AG09319 (cell line): ENCODE results near the gene SERINC3.

Experiments used
- DNase-seq: peaks from one replicate; pipeline ENCODE4 v3.0.0-alpha.2; 2010; ENCODE audit warnings: low read depth; ENCODE audit errors: extremely low read depth
- TF ChIP-seq, protein P1 (sequence below): IDR thresholded peaks from 2 replicates; pipeline ENCODE4 v1.5.1; 2011; ENCODE audit warnings: low read depth, mild to moderate bottlenecking, inconsistent platforms, low read length, moderate library complexity

SERINC3 gene

DNA sequence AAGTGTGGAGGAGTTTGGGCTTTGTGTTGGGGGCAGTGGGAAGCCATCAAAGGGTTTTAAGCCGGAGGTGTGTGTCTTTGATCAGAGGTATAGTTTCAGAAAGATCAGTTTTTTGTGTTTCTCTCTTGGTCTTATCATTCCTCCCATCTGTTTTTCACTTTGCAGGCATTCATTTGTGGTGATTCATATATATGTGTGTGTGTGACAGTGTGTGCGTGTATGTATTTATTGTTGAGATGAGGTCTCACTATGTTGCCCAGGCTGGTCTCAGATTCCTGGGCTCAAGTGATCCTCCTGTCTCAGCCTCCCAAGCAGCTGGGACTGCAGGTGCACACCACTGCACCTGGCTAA, 11.1 kb upstream of the SERINC3 start:
- TF ChIP-seq, protein P1, sequence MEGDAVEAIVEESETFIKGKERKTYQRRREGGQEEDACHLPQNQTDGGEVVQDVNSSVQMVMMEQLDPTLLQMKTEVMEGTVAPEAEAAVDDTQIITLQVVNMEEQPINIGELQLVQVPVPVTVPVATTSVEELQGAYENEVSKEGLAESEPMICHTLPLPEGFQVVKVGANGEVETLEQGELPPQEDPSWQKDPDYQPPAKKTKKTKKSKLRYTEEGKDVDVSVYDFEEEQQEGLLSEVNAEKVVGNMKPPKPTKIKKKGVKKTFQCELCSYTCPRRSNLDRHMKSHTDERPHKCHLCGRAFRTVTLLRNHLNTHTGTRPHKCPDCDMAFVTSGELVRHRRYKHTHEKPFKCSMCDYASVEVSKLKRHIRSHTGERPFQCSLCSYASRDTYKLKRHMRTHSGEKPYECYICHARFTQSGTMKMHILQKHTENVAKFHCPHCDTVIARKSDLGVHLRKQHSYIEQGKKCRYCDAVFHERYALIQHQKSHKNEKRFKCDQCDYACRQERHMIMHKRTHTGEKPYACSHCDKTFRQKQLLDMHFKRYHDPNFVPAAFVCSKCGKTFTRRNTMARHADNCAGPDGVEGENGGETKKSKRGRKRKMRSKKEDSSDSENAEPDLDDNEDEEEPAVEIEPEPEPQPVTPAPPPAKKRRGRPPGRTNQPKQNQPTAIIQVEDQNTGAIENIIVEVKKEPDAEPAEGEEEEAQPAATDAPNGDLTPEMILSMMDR: no peak
- no peak for DNase-seq

- TF ChIP-seq, protein P1: no peak
- no peak for DNase-seq
These were observed 10.6 kb upstream of the SERINC3 start for GRCh38 chr20:44532259-44532980.

- TF ChIP-seq, protein P1: no peak
- DNase-seq: no peak
These were observed 6.4 kb upstream of the SERINC3 start for GRCh38 chr20:44528309-44528708.

GRCh38 chr20:44527716-44528199, 5.9 kb upstream of the SERINC3 start:
- no peak for DNase-seq
- TF ChIP-seq, protein P1: no peak

DNA sequence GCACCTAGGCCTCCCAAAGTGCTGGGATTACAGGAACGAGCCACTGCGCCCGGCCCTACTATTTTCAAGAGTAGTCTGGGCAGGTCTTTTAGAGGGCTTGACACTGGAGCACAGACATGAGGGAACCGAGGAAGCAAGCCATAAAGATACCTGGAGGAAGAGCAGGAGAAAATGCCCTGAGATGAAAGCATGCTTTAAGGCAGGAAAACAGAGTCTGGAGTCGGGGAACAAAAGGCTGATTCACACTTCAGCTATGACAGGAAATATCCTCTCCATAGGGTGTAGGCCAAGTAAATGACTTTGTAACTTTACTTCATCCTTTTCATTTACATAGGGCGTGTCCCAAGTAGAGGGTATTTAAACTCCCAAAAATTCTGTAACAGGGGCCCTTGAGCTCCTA, 4.3 kb upstream of the SERINC3 start:
- TF ChIP-seq, protein P1: no peak
- DNase-seq: no peak

GRCh38 chr20:44523746-44524145, 1.9 kb upstream of the SERINC3 start:
- no peak for DNase-seq
- TF ChIP-seq, protein P1: no peak

DNA sequence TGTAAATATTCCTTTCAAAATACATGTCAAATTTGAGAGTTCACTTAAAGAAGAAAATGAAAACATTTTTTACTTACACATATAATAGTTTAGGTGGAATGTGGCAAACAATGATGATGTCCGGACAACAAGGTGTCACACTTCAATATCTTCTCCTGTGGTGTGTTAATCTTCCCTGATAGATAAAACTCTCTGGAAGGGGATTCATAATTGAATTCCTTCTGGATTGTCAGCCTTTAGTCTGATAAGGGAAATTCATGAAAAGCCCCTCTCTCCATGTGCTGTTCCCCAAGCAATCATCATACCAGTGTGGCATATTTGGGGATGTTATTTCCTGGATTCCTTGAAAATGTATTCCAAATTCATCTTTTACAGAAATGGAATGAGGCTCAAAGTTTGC, 971 bp upstream of the SERINC3 start:
- DNase-seq: no peak
- TF ChIP-seq, protein P1: no peak
